H1 (cell line): ENCODE results near the gene ZNF407. TPM values are rescaled to one million over a fixed set of nuclear protein-coding genes. Genes with fewer than 3 reads are reported as not detected.

Experiments
- CTCF ChIA-PET: fragments of 300-600 bp; sonication (Branson Sonifier 250); formaldehyde crosslinking; loops from one replicate; lab custom pipeline; 2021; ENCODE audit not compliant: partially characterized antibody; lab: Charles Lee
- POLR2A ChIA-PET: fragments of 300-600 bp; sonication (Branson Sonifier 250); formaldehyde crosslinking; loops from one replicate; lab custom pipeline; 2021; ENCODE audit warnings: inconsistent platforms; ENCODE audit not compliant: partially characterized antibody; lab: Charles Lee
- DNase-seq, 2 experiments: peaks; one replicate each; pipeline versions ENCODE4 v3.0.0 to v3.0.0-alpha.2; 2010 to 2022; ENCODE audit warnings: low spot score in 2 of 2, low read depth in 1 of 2, mixed read lengths in 1 of 2
- FAIRE-seq: peaks from 2 replicates; lab custom pipeline; 2011; peaks lifted over from hg19 to GRCh38; lab: Jason Lieb, UNC
- H2AFZ ChIP-seq: 2 replicates; pipeline ENCODE4 v1.8.1; 2012; ENCODE audit warnings: low read length, inconsistent platforms
- H2AK5ac ChIP-seq: 2 replicates; pipeline ENCODE4 v1.6.1; 2013; ENCODE audit warnings: low read depth, low read length
- H2BK120ac ChIP-seq: replicated peaks from 2 replicates; pipeline ENCODE3; 2013; ENCODE audit warnings: low read depth, low read length, inconsistent platforms
- H2BK12ac ChIP-seq: 2 replicates; pipeline ENCODE4 v1.6.1; 2013; ENCODE audit warnings: low read depth, low read length
- H2BK15ac ChIP-seq: 2 replicates; pipeline ENCODE4 v1.6.1; 2013; ENCODE audit warnings: low read length
- H2BK20ac ChIP-seq: 2 replicates; pipeline ENCODE4 v1.6.1; 2013; ENCODE audit warnings: low read length
- H2BK5ac ChIP-seq: 2 replicates; pipeline ENCODE4 v1.6.1; 2013; ENCODE audit warnings: low read depth, low read length
- H3K14ac ChIP-seq: 2 replicates; pipeline ENCODE4 v1.6.1; 2013; ENCODE audit warnings: inconsistent platforms; ENCODE audit not compliant: insufficient read length
- H3K18ac ChIP-seq: 2 replicates; pipeline ENCODE4 v1.6.1; 2013; ENCODE audit warnings: low read length; ENCODE audit errors: extremely low read depth
- H3K23ac ChIP-seq: 2 replicates; pipeline ENCODE4 v1.6.1; 2013; ENCODE audit warnings: inconsistent platforms; ENCODE audit not compliant: insufficient read length
- H3K23me2 ChIP-seq: 2 replicates; pipeline ENCODE4 v1.6.1; 2013; ENCODE audit warnings: low read depth, low read length
- H3K27ac ChIP-seq: 2 replicates; pipeline ENCODE4 v1.6.1; 2011; ENCODE audit warnings: low read depth, low read length, inconsistent platforms
- H3K27me3 ChIP-seq, 4 experiments: replicated peaks in 1 of 4; 1 replicate in 1 of 4; 2 replicates in 3 of 4; pipeline versions ENCODE4 v1.6.1 to v1.8.1; 2011 to 2013; ENCODE audit warnings: low read length in 3 of 4, mild to moderate bottlenecking in 3 of 4, inconsistent platforms in 2 of 4, mixed read lengths in 2 of 4, moderate library complexity in 1 of 4; ENCODE audit not compliant: control insufficient read depth in 3 of 4, insufficient read depth in 3 of 4; ENCODE audit errors: extremely low read depth in 1 of 4
- H3K36me3 ChIP-seq, 4 experiments: 2 replicates each; pipeline versions ENCODE4 v1.6.1 to v1.8.1; 2011 to 2013; ENCODE audit warnings: mild to moderate bottlenecking in 4 of 4, low read length in 3 of 4, moderate library complexity in 2 of 4, control low read depth in 1 of 4, inconsistent platforms in 1 of 4; ENCODE audit not compliant: insufficient read depth in 4 of 4, control insufficient read depth in 2 of 4
- H3K4ac ChIP-seq: replicated peaks from 2 replicates; pipeline ENCODE3; 2013; ENCODE audit warnings: low read length, low read depth, mixed read lengths, inconsistent platforms; ENCODE audit not compliant: insufficient read length
- H3K4me1 ChIP-seq, 4 experiments: replicated peaks in 1 of 4; 1 replicate in 1 of 4; 2 replicates in 3 of 4; pipeline versions ENCODE4 v1.6.1 to v1.8.1; 2011 to 2013; ENCODE audit warnings: low read length in 3 of 4, inconsistent platforms in 2 of 4, mixed read lengths in 1 of 4; ENCODE audit not compliant: insufficient read depth in 4 of 4, control insufficient read depth in 3 of 4
- H3K4me2 ChIP-seq, 2 experiments: 2 replicates each; pipeline versions ENCODE4 v1.6.1 to v1.8.1; 2011 to 2013; ENCODE audit warnings: low read depth in 2 of 2, low read length in 2 of 2, control low read depth in 1 of 2, inconsistent platforms in 1 of 2, mild to moderate bottlenecking in 1 of 2; ENCODE audit not compliant: insufficient read depth in 1 of 2
- H3K4me3 ChIP-seq, 4 experiments: fragments of 200-600, 300-600 bp in 1 of 4; sonication (generic), shearing (Covaris generic), sonication (Bioruptor Twin) in 1 of 4; 2 replicates each; pipeline versions ENCODE4 v1.5.1 to v1.8.1; 2011 to 2016; ENCODE audit warnings: low read length in 4 of 4, low read depth in 3 of 4, control low read depth in 2 of 4, inconsistent platforms in 2 of 4, mild to moderate bottlenecking in 2 of 4, mixed read lengths in 1 of 4, moderate library complexity in 1 of 4; ENCODE audit not compliant: insufficient read depth in 2 of 4; ENCODE audit errors: extremely low read depth in 1 of 4
- H3K56ac ChIP-seq: replicated peaks from 2 replicates; pipeline ENCODE3; 2013; ENCODE audit warnings: low read depth, mild to moderate bottlenecking, mixed read lengths, low read length, inconsistent platforms; ENCODE audit not compliant: insufficient read length
- H3K79me1 ChIP-seq: 2 replicates; pipeline ENCODE4 v1.6.1; 2013; ENCODE audit warnings: low read depth, low read length, control low read depth
- H3K79me2 ChIP-seq, 2 experiments: 2 replicates each; pipeline versions ENCODE4 v1.6.1 to v1.8.1; 2012 to 2013; ENCODE audit warnings: low read length in 2 of 2, mild to moderate bottlenecking in 2 of 2, inconsistent platforms in 1 of 2; ENCODE audit not compliant: insufficient read depth in 2 of 2, control insufficient read depth in 1 of 2
- H3K9ac ChIP-seq, 4 experiments: replicated peaks in 1 of 4; 1 replicate in 1 of 4; 2 replicates in 3 of 4; pipeline versions ENCODE4 v1.6.1 to v1.8.1; 2011 to 2013; ENCODE audit warnings: low read depth in 3 of 4, low read length in 3 of 4, control low read depth in 2 of 4, mild to moderate bottlenecking in 2 of 4, moderate library complexity in 2 of 4, inconsistent platforms in 1 of 4; ENCODE audit errors: extremely low read depth in 1 of 4
- H3K9me3 ChIP-seq, 2 experiments: 2 replicates each; pipeline versions ENCODE4 v1.6.1 to v1.8.1; 2012 to 2013; ENCODE audit warnings: mild to moderate bottlenecking in 2 of 2, moderate library complexity in 2 of 2, control low read depth in 1 of 2, inconsistent platforms in 1 of 2, low read depth in 1 of 2, low read length in 1 of 2, mixed read lengths in 1 of 2; ENCODE audit not compliant: insufficient read depth in 2 of 2
- H4K20me1 ChIP-seq, 2 experiments: replicated peaks in 1 of 2; 2 replicates each; pipeline versions ENCODE3 to v1.8.1; 2011 to 2013; ENCODE audit warnings: inconsistent platforms in 2 of 2, low read length in 2 of 2, mild to moderate bottlenecking in 1 of 2; ENCODE audit not compliant: insufficient read depth in 2 of 2, control insufficient read depth in 1 of 2
- H4K5ac ChIP-seq: 2 replicates; pipeline ENCODE4 v1.6.1; 2013; ENCODE audit warnings: low read length, low read depth, mixed read lengths, inconsistent platforms; ENCODE audit not compliant: insufficient read length
- H4K8ac ChIP-seq: 2 replicates; pipeline ENCODE4 v1.8.0; 2013; ENCODE audit warnings: mild to moderate bottlenecking, moderate library complexity, low read length, inconsistent platforms; ENCODE audit not compliant: insufficient read depth; ENCODE audit errors: extremely low read depth
- H4K91ac ChIP-seq: replicated peaks from 2 replicates; pipeline ENCODE3; 2013; ENCODE audit warnings: low read length, mixed read lengths, inconsistent platforms; ENCODE audit not compliant: insufficient read length
- WGBS, 2 experiments: shearing (Covaris generic) in 1 of 2; methylation state at CpG; one replicate each; pipeline versions ENCODE4 v1.1.6 to v1.1.7; 2013 to 2015; ENCODE audit warnings: low lambda C conversion rate in 2 of 2, mixed read lengths in 2 of 2, inconsistent platforms in 1 of 2, low coverage in 1 of 2, missing lambda C conversion rate in 1 of 2; ENCODE audit not compliant: insufficient replicate concordance in 2 of 2, insufficient coverage in 1 of 2, insufficient read length in 1 of 2; ENCODE audit errors: extremely low coverage in 1 of 2, missing lambda C conversion rate in 1 of 2; 5-methylcytosine and 5-hydroxymethylcytosine counted together
- polyA plus RNA-seq, 7 experiments: library from polyadenylated mRNA; depleted of rRNA in 3 of 7; stranded (reverse) in 5 of 7; unstranded in 2 of 7; fragments of >200 nt in 5 of 7; fragments of 200-250 nt in 2 of 7; gene quantifications; 1 replicate in 5 of 7; 2 replicates in 1 of 7; 4 replicates in 1 of 7; pipeline versions ENCODE4 v1.2.1 to v1.2.3, GENCODE V29; 2011 to 2013; ENCODE audit warnings: missing spikeins in 2 of 7, mixed read lengths in 2 of 7
- total RNA-seq: library from RNA; stranded (reverse); fragmentation: NEBNext Ultra II Directional; extraction: Animal tissue kit (Norgen Biotek cat#: 25700); gene quantifications from 2 replicates; pipeline ENCODE4 v1.2.1, GENCODE V29; 2021

ZNF407 gene
- total and polyA plus RNA-seq, 2 of the 8 experiments (the other 6 are each of a cell fraction or from before 2014, with no cell fraction given): 1.5 to 6.8 TPM

DNA sequence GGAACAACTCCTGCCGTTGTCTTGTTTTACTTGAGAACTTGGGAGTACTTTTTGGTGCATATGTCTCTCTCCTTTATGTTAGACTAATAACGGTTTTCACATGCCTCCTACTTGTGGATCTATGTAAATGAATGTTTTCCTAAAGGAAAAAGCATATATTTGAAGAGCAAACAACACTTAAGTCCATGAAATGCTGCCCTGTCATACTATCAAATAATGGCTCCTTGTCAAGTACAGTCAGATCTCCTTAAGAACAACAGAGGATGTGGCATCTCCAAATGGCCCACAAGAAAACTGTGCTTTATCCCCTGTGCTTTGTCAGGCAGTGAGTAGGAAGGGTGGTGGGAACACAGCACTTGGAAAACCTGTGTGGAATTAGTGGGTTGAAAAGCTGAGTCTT, 413.0 kb downstream of the ZNF407 start:
- Histone ChIP-seq H3K27ac (no peak overlapping the region), H2BK12ac (no peak overlapping the region), H3K4me3 (no peak overlapping the region), H3K18ac (no peak overlapping the region), H2AK5ac (no peak overlapping the region), H4K20me1 (no peaks in the 10 kb centered on the region), H3K9ac (no peak overlapping the region), H3K4me1 (no peaks in the 10 kb centered on the region; a peak in 1 of 7 replicates), H3K27me3 (no peaks in the 10 kb centered on the region; a peak in 1 of 7 replicates), H3K23me2 (no peaks in the 10 kb centered on the region), H4K5ac (no peak overlapping the region), H2AFZ (no peak overlapping the region), H2BK120ac (no peak overlapping the region), H2BK15ac (no peak overlapping the region), H3K9me3 (no peaks in the 10 kb centered on the region), H2BK20ac (no peak overlapping the region), H3K79me1 (no peaks in the 10 kb centered on the region; the same call in 1 of the 2 replicates), H2BK5ac (no peak overlapping the region), H3K79me2 (no peaks in the 10 kb centered on the region), H4K8ac (no peak overlapping the region), H3K36me3 (no peaks in the 10 kb centered on the region), H3K56ac (no peak overlapping the region), H3K4ac (no peak overlapping the region), H3K4me2 (no peak overlapping the region), H4K91ac (no peak overlapping the region), H3K14ac (no peak overlapping the region), H3K23ac (no peak overlapping the region)
- CTCF ChIA-PET: interaction anchor here (0.8 to 1.3 kb wide), 2 partner anchors 19 to 54 kb away, joined by 3 to 5 read pairs; no protein-coding TSS in a partner anchor
- WGBS, 2 experiments: 89% methylated on average over 2 of the region's 2 CpGs; no CpG with 5 or more reads in 1 of the 2 experiments
- POLR2A ChIA-PET: no interaction called here
- no peak for FAIRE-seq
- DNase-seq: no peak
